Measurements from ENCODE around the gene TP53RK. TPM values are rescaled to one million over a fixed set of nuclear protein-coding genes. Genes with fewer than 3 reads are reported as not detected.
A peak's percentile ranks its signal among the peaks of the same experiment; 100 is the strongest.

Gene TP53RK
- total and polyA plus RNA-seq, 2 of the 13 experiments (the other 11 are each of a cell fraction or from before 2014, with no cell fraction given), result 12.9 to 25.5 TPM

DNA sequence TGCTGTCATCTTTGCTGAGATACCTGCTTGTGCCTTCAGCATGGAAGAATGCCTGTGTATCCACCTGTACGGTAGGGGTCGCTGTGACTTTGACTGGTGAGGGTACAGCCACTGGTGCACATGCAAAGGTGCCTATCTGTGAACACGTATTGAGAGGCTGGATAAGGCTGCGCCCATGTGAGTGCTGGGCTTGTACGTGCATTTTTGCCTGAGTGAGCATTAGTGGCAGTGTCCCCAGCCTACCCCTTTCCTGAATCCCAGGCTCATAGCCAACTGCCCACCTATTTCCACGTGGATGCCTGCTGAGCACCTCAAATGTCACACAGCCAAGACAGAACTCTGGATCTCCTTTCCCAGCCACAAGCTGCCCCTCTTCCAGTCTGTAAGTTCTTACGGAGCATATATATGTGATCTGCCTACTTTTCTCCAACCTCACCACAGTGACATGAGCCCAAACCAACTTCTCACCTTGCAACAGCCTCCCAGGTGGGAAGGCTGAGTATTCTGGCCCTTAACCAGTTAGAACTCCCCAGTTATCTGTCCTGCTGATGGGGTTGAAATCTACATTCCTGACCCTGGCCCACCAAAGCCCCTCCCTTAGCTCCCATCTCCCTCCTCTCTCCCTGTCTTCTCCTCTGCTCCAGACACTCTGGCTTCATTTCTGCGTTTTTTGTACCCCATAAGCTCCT lies 19.1 kb upstream of the TP53RK start (continued):
- TF ChIP-seq, protein P1, sequence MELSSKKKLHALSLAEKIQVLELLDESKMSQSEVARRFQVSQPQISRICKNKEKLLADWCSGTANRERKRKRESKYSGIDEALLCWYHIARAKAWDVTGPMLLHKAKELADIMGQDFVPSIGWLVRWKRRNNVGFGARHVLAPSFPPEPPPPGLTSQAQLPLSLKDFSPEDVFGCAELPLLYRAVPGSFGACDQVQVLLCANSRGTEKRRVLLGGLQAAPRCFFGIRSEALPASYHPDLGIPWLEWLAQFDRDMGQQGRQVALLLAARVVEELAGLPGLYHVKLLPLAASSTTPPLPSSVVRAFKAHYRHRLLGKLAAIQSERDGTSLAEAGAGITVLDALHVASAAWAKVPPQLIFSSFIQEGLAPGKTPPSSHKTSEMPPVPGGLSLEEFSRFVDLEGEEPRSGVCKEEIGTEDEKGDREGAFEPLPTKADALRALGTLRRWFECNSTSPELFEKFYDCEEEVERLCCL (CRISPR knock-in tag; IDR thresholded peaks at IDR 0.05; ENCODE audit: borderline replicate concordance), result 0 out of 2 replicates have a peak, but pooled peaks have one; percentile 49
- peak; percentile 71; the same call in 1 of the 2 replicates for TF ChIP-seq FOXO1 (CRISPR knock-in tag; IDR thresholded peaks at IDR 0.05)
- TF ChIP-seq SP5 (CRISPR knock-in tag; IDR thresholded peaks at IDR 0.05; ENCODE audit: borderline replicate concordance, low read depth), result no peak; the same call in 1 of the 2 replicates
- 0 out of 2 replicates have a peak, but pooled peaks have one; percentile 55 for TF ChIP-seq BORCS8-MEF2B (CRISPR knock-in tag; IDR thresholded peaks at IDR 0.05)
- 0 out of 2 replicates have a peak, but pooled peaks have one; percentile 52 for TF ChIP-seq MIER3 (CRISPR knock-in tag; IDR thresholded peaks at IDR 0.05; ENCODE audit: borderline replicate concordance)
- TF ChIP-seq TCF12 (IDR thresholded peaks at IDR 0.05), result no peak
- peak; percentile 86; the same call in 1 of the 2 replicates for TF ChIP-seq TCF12 (CRISPR knock-in tag; IDR thresholded peaks at IDR 0.05)
- TF ChIP-seq ZNF121 (CRISPR knock-in tag; IDR thresholded peaks at IDR 0.05), result no peak
- peak; percentile 76; the same call in 1 of the 2 replicates for TF ChIP-seq ZNF160 (CRISPR knock-in tag; IDR thresholded peaks at IDR 0.05)
- TF ChIP-seq, protein P2, sequence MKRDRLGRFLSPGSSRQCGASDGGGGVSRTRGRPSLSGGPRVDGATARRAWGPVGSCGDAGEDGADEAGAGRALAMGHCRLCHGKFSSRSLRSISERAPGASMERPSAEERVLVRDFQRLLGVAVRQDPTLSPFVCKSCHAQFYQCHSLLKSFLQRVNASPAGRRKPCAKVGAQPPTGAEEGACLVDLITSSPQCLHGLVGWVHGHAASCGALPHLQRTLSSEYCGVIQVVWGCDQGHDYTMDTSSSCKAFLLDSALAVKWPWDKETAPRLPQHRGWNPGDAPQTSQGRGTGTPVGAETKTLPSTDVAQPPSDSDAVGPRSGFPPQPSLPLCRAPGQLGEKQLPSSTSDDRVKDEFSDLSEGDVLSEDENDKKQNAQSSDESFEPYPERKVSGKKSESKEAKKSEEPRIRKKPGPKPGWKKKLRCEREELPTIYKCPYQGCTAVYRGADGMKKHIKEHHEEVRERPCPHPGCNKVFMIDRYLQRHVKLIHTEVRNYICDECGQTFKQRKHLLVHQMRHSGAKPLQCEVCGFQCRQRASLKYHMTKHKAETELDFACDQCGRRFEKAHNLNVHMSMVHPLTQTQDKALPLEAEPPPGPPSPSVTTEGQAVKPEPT (CRISPR knock-in tag; IDR thresholded peaks at IDR 0.05; ENCODE audit: low read depth), result no peak
- peak; percentile 25; the same call in 1 of the 2 replicates for TF ChIP-seq RARA (CRISPR knock-in tag; IDR thresholded peaks at IDR 0.05)
- TF ChIP-seq ZSCAN25 (CRISPR knock-in tag; IDR thresholded peaks at IDR 0.05), result peak; percentile 13; the same call in 1 of the 2 replicates
- TF ChIP-seq ZNF720 (CRISPR knock-in tag; IDR thresholded peaks at IDR 0.05), result no peak
- TF ChIP-seq RBFOX2 (IDR thresholded peaks at IDR 0.05; ENCODE audit: low read depth, low read length), result peak; percentile 71
- TF ChIP-seq PHF21A (CRISPR knock-in tag; IDR thresholded peaks at IDR 0.05), result peak; percentile 76
- TF ChIP-seq, protein P3, sequence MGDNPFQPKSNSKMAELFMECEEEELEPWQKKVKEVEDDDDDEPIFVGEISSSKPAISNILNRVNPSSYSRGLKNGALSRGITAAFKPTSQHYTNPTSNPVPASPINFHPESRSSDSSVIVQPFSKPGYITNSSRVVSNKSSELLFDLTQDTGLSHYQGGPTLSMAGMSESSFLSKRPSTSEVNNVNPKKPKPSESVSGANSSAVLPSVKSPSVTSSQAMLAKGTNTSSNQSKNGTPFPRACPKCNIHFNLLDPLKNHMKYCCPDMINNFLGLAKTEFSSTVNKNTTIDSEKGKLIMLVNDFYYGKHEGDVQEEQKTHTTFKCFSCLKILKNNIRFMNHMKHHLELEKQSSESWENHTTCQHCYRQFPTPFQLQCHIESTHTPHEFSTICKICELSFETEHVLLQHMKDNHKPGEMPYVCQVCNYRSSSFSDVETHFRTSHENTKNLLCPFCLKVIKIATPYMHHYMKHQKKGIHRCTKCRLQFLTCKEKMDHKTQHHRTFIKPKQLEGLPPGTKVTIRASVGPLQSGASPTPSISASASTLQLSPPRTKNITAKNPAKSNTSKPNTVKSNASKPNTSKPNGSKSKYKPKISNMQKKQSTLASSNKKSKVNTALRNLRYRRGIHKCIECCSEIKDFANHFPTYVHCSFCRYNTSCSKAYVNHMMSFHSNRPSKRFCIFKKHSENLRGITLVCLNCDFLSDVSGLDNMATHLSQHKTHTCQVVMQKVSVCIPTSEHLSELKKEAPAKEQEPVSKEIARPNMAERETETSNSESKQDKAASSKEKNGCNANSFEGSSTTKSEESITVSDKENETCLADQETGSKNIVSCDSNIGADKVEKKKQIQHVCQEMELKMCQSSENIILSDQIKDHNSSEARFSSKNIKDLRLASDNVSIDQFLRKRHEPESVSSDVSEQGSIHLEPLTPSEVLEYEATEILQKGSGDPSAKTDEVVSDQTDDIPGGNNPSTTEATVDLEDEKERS (CRISPR knock-in tag; IDR thresholded peaks at IDR 0.05), result 0 out of 2 replicates have a peak, but pooled peaks have one; percentile 27
- peak; percentile 38 for TF ChIP-seq ZMYM2 (CRISPR knock-in tag; IDR thresholded peaks at IDR 0.05)
- no peak for TF ChIP-seq ZNF572 (CRISPR knock-in tag; IDR thresholded peaks at IDR 0.05)
- TF ChIP-seq DNMT1 (CRISPR knock-in tag; IDR thresholded peaks at IDR 0.05), result peak; percentile 77; the same call in 1 of the 2 replicates
- TF ChIP-seq, protein P4, sequence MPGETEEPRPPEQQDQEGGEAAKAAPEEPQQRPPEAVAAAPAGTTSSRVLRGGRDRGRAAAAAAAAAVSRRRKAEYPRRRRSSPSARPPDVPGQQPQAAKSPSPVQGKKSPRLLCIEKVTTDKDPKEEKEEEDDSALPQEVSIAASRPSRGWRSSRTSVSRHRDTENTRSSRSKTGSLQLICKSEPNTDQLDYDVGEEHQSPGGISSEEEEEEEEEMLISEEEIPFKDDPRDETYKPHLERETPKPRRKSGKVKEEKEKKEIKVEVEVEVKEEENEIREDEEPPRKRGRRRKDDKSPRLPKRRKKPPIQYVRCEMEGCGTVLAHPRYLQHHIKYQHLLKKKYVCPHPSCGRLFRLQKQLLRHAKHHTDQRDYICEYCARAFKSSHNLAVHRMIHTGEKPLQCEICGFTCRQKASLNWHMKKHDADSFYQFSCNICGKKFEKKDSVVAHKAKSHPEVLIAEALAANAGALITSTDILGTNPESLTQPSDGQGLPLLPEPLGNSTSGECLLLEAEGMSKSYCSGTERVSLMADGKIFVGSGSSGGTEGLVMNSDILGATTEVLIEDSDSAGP (CRISPR knock-in tag; IDR thresholded peaks at IDR 0.05; ENCODE audit: borderline replicate concordance), result peak; percentile 89; the same call in 1 of the 2 replicates
- TF ChIP-seq MTA1 (CRISPR knock-in tag; IDR thresholded peaks at IDR 0.05; ENCODE audit: borderline replicate concordance), result peak; percentile 51; the same call in 1 of the 2 replicates
- TF ChIP-seq SETDB1 (CRISPR knock-in tag; IDR thresholded peaks at IDR 0.05; ENCODE audit: borderline replicate concordance), result no peak

Data from HepG2 (cell line).